ENCODE results near the gene GPATCH3.

GPATCH3 gene

DNA sequence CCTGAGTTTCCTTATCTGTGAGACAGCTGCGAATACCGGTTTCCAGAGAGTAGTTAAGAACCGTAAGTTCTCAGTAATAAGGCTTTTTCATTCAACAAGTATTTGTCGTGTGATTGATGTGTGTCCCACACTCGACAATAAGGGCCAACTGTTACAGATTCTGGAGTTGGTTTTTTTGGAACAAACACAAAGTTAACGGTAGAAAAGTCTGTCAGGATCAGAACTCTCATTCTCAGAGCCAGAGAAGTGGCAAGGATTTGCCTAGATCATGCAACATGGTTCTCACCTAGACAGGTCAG lies 22.1 kb upstream of the GPATCH3 start:
- H2AFZ ChIP-seq (ENCODE audit: low read depth, low read length), result no peak overlapping the region
- H3K4me3 ChIP-seq (ENCODE audit: insufficient read depth in 1 of 2, low read depth in 1 of 2, low read length in 2 of 2), result peak overlapping the region; percentile 81 to 93
- no peak overlapping the region for H2BK5ac ChIP-seq (ENCODE audit: low read depth, low read length, poor library complexity, severe bottlenecking)
- no peak overlapping the region for H3K27ac ChIP-seq (ENCODE audit: low read length, poor library complexity, severe bottlenecking)
- peaks cover 3% of the 10 kb centered on the region for H3K79me1 ChIP-seq (replicated peaks; ENCODE audit: low read length, poor library complexity, severe bottlenecking)
- no peak for DNase-seq
- H2AK5ac ChIP-seq (ENCODE audit: low read length, severe bottlenecking), result no peak overlapping the region
- H3K4ac ChIP-seq (ENCODE audit: low read depth in 1 of 2, low read length in 2 of 2), result no peak overlapping the region
- H3K14ac ChIP-seq (ENCODE audit: low read length in 2 of 2), result peak overlapping the region in 1 of 2 experiments; percentile 82
- no peak overlapping the region for H2BK12ac ChIP-seq (ENCODE audit: low read length in 2 of 2)
- no peak overlapping the region for H3K18ac ChIP-seq (ENCODE audit: low read depth in 1 of 2, low read length in 2 of 2)
- H3K9me3 ChIP-seq (ENCODE audit: control insufficient read depth, low read length), result no peaks in the 10 kb centered on the region
- H3K9ac ChIP-seq (ENCODE audit: low read length), result peak overlapping the region; percentile 96
- H3K23ac ChIP-seq (ENCODE audit: low read length in 2 of 2), result no peak overlapping the region
- no peak overlapping the region for H4K8ac ChIP-seq (ENCODE audit: low read length)
- H3K4me1 ChIP-seq (ENCODE audit: control insufficient read depth, insufficient read depth, low read depth, low read length), result peaks cover 6% of the 10 kb centered on the region
- H4K91ac ChIP-seq (ENCODE audit: low read length), result no peak overlapping the region
- H3K36me3 ChIP-seq (ENCODE audit: control insufficient read depth in 1 of 2, insufficient read depth in 2 of 2, low read depth in 1 of 2, low read length in 2 of 2), result peaks cover 18 to 28% of the 10 kb centered on the region in 2 experiments
- H2BK120ac ChIP-seq (ENCODE audit: low read depth, low read length), result no peak overlapping the region
- no peaks in the 10 kb centered on the region for H3K27me3 ChIP-seq (ENCODE audit: control insufficient read depth in 1 of 2, insufficient read depth in 1 of 2, low read length in 2 of 2)
- no peak overlapping the region for H2BK15ac ChIP-seq (ENCODE audit: low read depth, poor library complexity, severe bottlenecking)
- peak overlapping the region; percentile 71 for H3K4me2 ChIP-seq (ENCODE audit: low read length, poor library complexity, severe bottlenecking)
- 53% methylated on average over 6 of the region's 6 CpGs for WGBS

DNA sequence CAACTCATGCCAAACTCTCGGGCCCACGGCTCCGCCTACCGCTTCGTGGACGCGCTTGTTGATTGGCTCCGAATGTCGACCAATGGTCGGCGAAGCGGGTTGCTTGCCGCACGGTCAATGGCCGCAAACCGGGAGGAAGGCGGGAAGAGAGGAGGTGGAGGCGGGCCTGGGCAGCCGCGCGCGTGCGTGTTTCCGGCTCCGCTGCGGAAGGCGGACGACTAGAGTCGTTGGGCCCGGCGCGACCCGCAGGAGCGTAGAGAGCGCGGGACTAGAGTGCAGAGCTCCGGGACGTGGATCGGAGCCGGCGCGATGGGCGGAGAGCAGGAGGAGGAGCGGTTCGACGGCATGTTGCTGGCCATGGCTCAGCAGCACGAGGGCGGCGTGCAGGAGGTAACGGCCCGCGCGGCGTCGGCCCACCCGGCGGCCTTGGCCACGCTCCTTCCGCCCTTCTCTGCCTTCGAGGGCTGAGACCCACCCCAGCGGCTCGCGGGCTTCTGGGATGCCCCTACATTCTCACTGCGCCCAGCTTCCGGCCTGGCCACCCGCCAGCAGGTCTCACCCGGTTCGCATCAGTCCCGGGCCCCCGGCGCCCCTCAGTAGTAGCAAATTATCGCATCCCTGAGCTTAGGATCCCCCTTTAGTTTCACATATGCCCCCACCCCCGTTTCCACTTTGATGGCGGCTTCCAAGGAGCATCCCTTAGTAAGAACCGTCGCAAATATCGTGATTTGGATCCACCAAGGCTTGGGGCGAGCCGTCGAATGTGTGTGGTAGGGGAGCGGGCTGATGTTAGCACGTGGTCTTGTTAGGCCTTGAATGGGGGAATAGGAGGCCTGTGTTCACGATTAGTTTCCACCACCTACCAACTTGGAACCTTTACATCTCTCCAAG lies 21.5 kb upstream of the GPATCH3 start, which contains the start of gene NUDC:
Gene NUDC, plus strand, starts transcription at position 204 of the 891 bp plus-strand sequence. Its CDS starts 106 bp downstream, at position 310.
- Histone ChIP-seq H2BK12ac (ENCODE audit: low read length in 2 of 2) (peak within 1 kb of the TSS in 1 of 2 experiments; percentile 67), H2AFZ (ENCODE audit: low read depth, low read length) (peak within 1 kb of the TSS; percentile 94), H3K4me3 (ENCODE audit: insufficient read depth in 1 of 2, low read depth in 1 of 2, low read length in 2 of 2) (peak within 1 kb of the TSS; percentile 81 to 93), H2BK120ac (ENCODE audit: low read depth, low read length) (no peak within 1 kb of the TSS), H4K91ac (ENCODE audit: low read length) (peak within 1 kb of the TSS; percentile 90), H3K18ac (ENCODE audit: low read depth in 1 of 2, low read length in 2 of 2) (peak within 1 kb of the TSS; percentile 85 to 92), H3K4me2 (ENCODE audit: low read length, poor library complexity, severe bottlenecking) (peak within 1 kb of the TSS; percentile 80), H2AK5ac (ENCODE audit: low read length, severe bottlenecking) (no peak within 1 kb of the TSS), H3K23ac (ENCODE audit: low read length in 2 of 2) (no peak within 1 kb of the TSS), H3K36me3 (ENCODE audit: control insufficient read depth in 1 of 2, insufficient read depth in 2 of 2, low read depth in 1 of 2, low read length in 2 of 2) (peaks cover 13 to 22% of the 10 kb centered on the region in 2 experiments), H3K4me1 (ENCODE audit: control insufficient read depth, insufficient read depth, low read depth, low read length) (peaks cover 4% of the 10 kb centered on the region), H2BK5ac (ENCODE audit: low read depth, low read length, poor library complexity, severe bottlenecking) (no peak within 1 kb of the TSS), H3K79me1 (replicated peaks; ENCODE audit: low read length, poor library complexity, severe bottlenecking) (peaks cover 3% of the 10 kb centered on the region), H3K9me3 (ENCODE audit: control insufficient read depth, low read length) (no peaks in the 10 kb centered on the region), H3K14ac (ENCODE audit: low read length in 2 of 2) (peak within 1 kb of the TSS in 1 of 2 experiments; percentile 82), H2BK15ac (ENCODE audit: low read depth, poor library complexity, severe bottlenecking) (no peak within 1 kb of the TSS), H3K9ac (ENCODE audit: low read length) (peak within 1 kb of the TSS; percentile 96), H4K8ac (ENCODE audit: low read length) (peak within 1 kb of the TSS; percentile 88), H3K27ac (ENCODE audit: low read length, poor library complexity, severe bottlenecking) (peak within 1 kb of the TSS; percentile 48), H3K4ac (ENCODE audit: low read depth in 1 of 2, low read length in 2 of 2) (peak within 1 kb of the TSS; percentile 30 to 32), H3K27me3 (ENCODE audit: control insufficient read depth in 1 of 2, insufficient read depth in 1 of 2, low read length in 2 of 2) (no peaks in the 10 kb centered on the region)
- WGBS, result 1% methylated on average over 75 of the region's 83 CpGs
- peak; percentile 98 for DNase-seq

DNA sequence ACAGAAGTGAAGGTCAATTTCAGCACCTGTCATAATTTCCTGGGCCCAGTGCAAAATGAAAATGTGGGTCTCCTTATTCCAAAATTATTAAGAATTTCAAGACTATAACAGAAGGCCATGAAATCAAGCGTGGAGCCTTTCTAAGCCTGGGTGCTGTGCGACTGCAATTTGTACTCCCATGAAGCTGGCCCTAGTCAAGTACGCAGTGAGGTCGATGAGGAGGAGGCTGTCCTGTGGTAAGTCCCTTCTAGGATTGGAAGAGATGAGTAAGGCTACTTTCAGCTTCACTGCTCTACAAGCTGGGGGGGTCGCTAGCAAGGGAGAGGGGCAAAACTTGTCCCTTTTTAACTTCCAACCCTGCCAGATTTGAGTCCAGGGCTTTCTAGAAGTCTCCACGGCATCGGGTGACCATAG lies 20.9 kb upstream of the GPATCH3 start:
- 39% methylated on average over 7 of the region's 7 CpGs for WGBS
- DNase-seq, result no peak
- H3K4me3 ChIP-seq (ENCODE audit: insufficient read depth in 1 of 2, low read depth in 1 of 2, low read length in 2 of 2), result peak overlapping the region; percentile 20 to 93
- peak overlapping the region; percentile 80 for H3K4me2 ChIP-seq (ENCODE audit: low read length, poor library complexity, severe bottlenecking)
- H3K79me1 ChIP-seq (replicated peaks; ENCODE audit: low read length, poor library complexity, severe bottlenecking), result peaks cover under 1% of the 10 kb centered on the region
- peaks cover 4% of the 10 kb centered on the region for H3K4me1 ChIP-seq (ENCODE audit: control insufficient read depth, insufficient read depth, low read depth, low read length)
- peaks cover 10 to 16% of the 10 kb centered on the region in 2 experiments for H3K36me3 ChIP-seq (ENCODE audit: control insufficient read depth in 1 of 2, insufficient read depth in 2 of 2, low read depth in 1 of 2, low read length in 2 of 2)
- H3K9ac ChIP-seq (ENCODE audit: low read length), result peak overlapping the region; percentile 96
- H2AFZ ChIP-seq (ENCODE audit: low read depth, low read length), result peak overlapping the region; percentile 94
- H4K91ac ChIP-seq (ENCODE audit: low read length), result no peak overlapping the region
- H3K18ac ChIP-seq (ENCODE audit: low read depth in 1 of 2, low read length in 2 of 2), result peak overlapping the region in 1 of 2 experiments; percentile 55
- no peak overlapping the region for H2BK120ac ChIP-seq (ENCODE audit: low read depth, low read length)
- no peak overlapping the region for H3K4ac ChIP-seq (ENCODE audit: low read depth in 1 of 2, low read length in 2 of 2)
- peak overlapping the region in 1 of 2 experiments; percentile 23 for H3K14ac ChIP-seq (ENCODE audit: low read length in 2 of 2)
- peak overlapping the region; percentile 4 for H3K27ac ChIP-seq (ENCODE audit: low read length, poor library complexity, severe bottlenecking)
- H3K9me3 ChIP-seq (ENCODE audit: control insufficient read depth, low read length), result no peaks in the 10 kb centered on the region
- H2BK15ac ChIP-seq (ENCODE audit: low read depth, poor library complexity, severe bottlenecking), result no peak overlapping the region
- peak overlapping the region; percentile 74 for H4K8ac ChIP-seq (ENCODE audit: low read length)
- no peak overlapping the region for H2AK5ac ChIP-seq (ENCODE audit: low read length, severe bottlenecking)
- H3K23ac ChIP-seq (ENCODE audit: low read length in 2 of 2), result no peak overlapping the region
- H2BK12ac ChIP-seq (ENCODE audit: low read length in 2 of 2), result peak overlapping the region in 1 of 2 experiments; percentile 67
- H3K27me3 ChIP-seq (ENCODE audit: control insufficient read depth in 1 of 2, insufficient read depth in 1 of 2, low read length in 2 of 2), result no peaks in the 10 kb centered on the region
- H2BK5ac ChIP-seq (ENCODE audit: low read depth, low read length, poor library complexity, severe bottlenecking), result no peak overlapping the region

- H2BK12ac ChIP-seq (ENCODE audit: low read length in 2 of 2), result no peak overlapping the region
- H3K9ac ChIP-seq (ENCODE audit: low read length), result no peak overlapping the region
Measured at GRCh38 chr1:26915204-26915842, 15.1 kb upstream of the GPATCH3 start.

More at GRCh38 chr1:26915204-26915842, 15.1 kb upstream of the GPATCH3 start:
- Histone ChIP-seq H3K9me3 (ENCODE audit: control insufficient read depth, low read length) (no peaks in the 10 kb centered on the region), H3K4me2 (ENCODE audit: low read length, poor library complexity, severe bottlenecking) (no peak overlapping the region), H2BK15ac (ENCODE audit: low read depth, poor library complexity, severe bottlenecking) (no peak overlapping the region), H3K23ac (ENCODE audit: low read length in 2 of 2) (no peak overlapping the region), H3K4me1 (ENCODE audit: control insufficient read depth, insufficient read depth, low read depth, low read length) (peaks cover 5% of the 10 kb centered on the region), H3K36me3 (ENCODE audit: control insufficient read depth in 1 of 2, insufficient read depth in 2 of 2, low read depth in 1 of 2, low read length in 2 of 2) (peaks cover 0 to 4% of the 10 kb centered on the region in 2 experiments), H3K14ac (ENCODE audit: low read length in 2 of 2) (no peak overlapping the region), H3K79me1 (replicated peaks; ENCODE audit: low read length, poor library complexity, severe bottlenecking) (no peaks in the 10 kb centered on the region), H2BK120ac (ENCODE audit: low read depth, low read length) (no peak overlapping the region), H3K4ac (ENCODE audit: low read depth in 1 of 2, low read length in 2 of 2) (no peak overlapping the region), H3K27me3 (ENCODE audit: control insufficient read depth in 1 of 2, insufficient read depth in 1 of 2, low read length in 2 of 2) (no peaks in the 10 kb centered on the region), H2AK5ac (ENCODE audit: low read length, severe bottlenecking) (no peak overlapping the region), H2BK5ac (ENCODE audit: low read depth, low read length, poor library complexity, severe bottlenecking) (no peak overlapping the region), H3K4me3 (ENCODE audit: insufficient read depth in 1 of 2, low read depth in 1 of 2, low read length in 2 of 2) (no peak overlapping the region), H4K8ac (ENCODE audit: low read length) (no peak overlapping the region), H3K18ac (ENCODE audit: low read depth in 1 of 2, low read length in 2 of 2) (no peak overlapping the region), H4K91ac (ENCODE audit: low read length) (no peak overlapping the region), H3K27ac (ENCODE audit: low read length, poor library complexity, severe bottlenecking) (no peak overlapping the region), H2AFZ (ENCODE audit: low read depth, low read length) (no peak overlapping the region)
- DNase-seq, result no peak
- WGBS, result 77% methylated on average over 5 of the region's 5 CpGs
